WTC11 (cell line): Measurements from ENCODE around the gene COL2A1. TPM values are rescaled to one million over a fixed set of nuclear protein-coding genes. Genes with fewer than 3 reads are reported as not detected.

Experiments
- ATAC-seq: fragments of 200-7000 bp; cut with Tn5 transposase; 2 replicates; pipeline ENCODE4 v1.10.0; 2021; ENCODE audit warnings: mild to moderate bottlenecking, moderate library complexity
- CTCF ChIA-PET: fragments of 300-600 bp; sonication (Branson Sonifier 250); formaldehyde crosslinking; loops from one replicate; lab custom pipeline; 2021; ENCODE audit warnings: antibody characterized with exemption; lab: Charles Lee
- POLR2A ChIA-PET: fragments of 350-600 bp; sonication (Branson Sonifier 250); formaldehyde crosslinking; loops from one replicate; lab custom pipeline; 2021; ENCODE audit warnings: antibody characterized with exemption; lab: Charles Lee
- DNase-seq: peaks from one replicate; pipeline ENCODE4 v3.0.0; 2021; ENCODE audit warnings: low spot score
- H3K27ac Mint-ChIP-seq: 2 replicates; pipeline ENCODE4 v1.8.0; 2021; ENCODE audit warnings: mixed read lengths
- H3K27me3 Mint-ChIP-seq: 2 replicates; pipeline ENCODE4 v1.8.0; 2021; ENCODE audit warnings: low read depth, mild to moderate bottlenecking, moderate library complexity, mixed read lengths
- H3K36me3 Mint-ChIP-seq: 2 replicates; pipeline ENCODE4 v1.8.0; 2021; ENCODE audit warnings: mixed read lengths
- H3K4me1 Mint-ChIP-seq: 2 replicates; pipeline ENCODE4 v1.8.0; 2022; ENCODE audit warnings: mixed read lengths
- H3K4me3 Mint-ChIP-seq: 2 replicates; pipeline ENCODE4 v1.8.0; 2021; ENCODE audit warnings: mild to moderate bottlenecking, moderate library complexity, mixed read lengths
- H3K9me3 Mint-ChIP-seq: 2 replicates; pipeline ENCODE4 v1.8.0; 2021; ENCODE audit warnings: mixed read lengths
- ATF3 ChIP-seq: sonication (generic); formaldehyde crosslinking; conservative IDR thresholded peaks from 2 replicates; pipeline ENCODE4 v1.8.1; 2022; ENCODE audit warnings: mild to moderate bottlenecking, missing genetic modification reagents
- ERG ChIP-seq: fragments of 250-450 bp; sonication (Bioruptor Pico); IDR thresholded peaks from 2 replicates; pipeline ENCODE4 v1.8.0; 2021; ENCODE audit warnings: mild to moderate bottlenecking
- ESRRA ChIP-seq: sonication (generic); formaldehyde crosslinking; IDR thresholded peaks from 2 replicates; pipeline ENCODE4 v1.8.1; 2022; ENCODE audit warnings: mild to moderate bottlenecking, missing genetic modification reagents, borderline replicate concordance
- IRF2 ChIP-seq: sonication (generic); formaldehyde crosslinking; IDR thresholded peaks from 2 replicates; pipeline ENCODE4 v1.8.0; 2022; ENCODE audit warnings: low read depth, missing genetic modification reagents, borderline replicate concordance
- NFYB ChIP-seq: sonication (generic); formaldehyde crosslinking; conservative IDR thresholded peaks from 2 replicates; pipeline ENCODE4 v1.8.0; 2022; ENCODE audit warnings: low read depth, missing genetic modification reagents
- ZMAT4 ChIP-seq: fragments of 250-450 bp; sonication (Bioruptor Pico); IDR thresholded peaks from 2 replicates; pipeline ENCODE4 v1.9.0; 2021; ENCODE audit warnings: mild to moderate bottlenecking
- ZNF219 ChIP-seq: sonication (generic); formaldehyde crosslinking; IDR thresholded peaks from 2 replicates; pipeline ENCODE4 v1.8.0; 2023; ENCODE audit warnings: missing genetic modification reagents, mild to moderate bottlenecking, borderline replicate concordance
- ZNF232 ChIP-seq: sonication (generic); formaldehyde crosslinking; IDR thresholded peaks from 2 replicates; pipeline ENCODE4 v1.8.0; 2022; ENCODE audit warnings: mild to moderate bottlenecking, missing genetic modification reagents
- ZNF263 ChIP-seq: sonication (generic); formaldehyde crosslinking; IDR thresholded peaks from 2 replicates; pipeline ENCODE4 v1.8.1; 2022; ENCODE audit warnings: low read depth, mild to moderate bottlenecking, moderate library complexity, missing genetic modification reagents
- ZNF512 ChIP-seq: sonication (generic); formaldehyde crosslinking; IDR thresholded peaks from 2 replicates; pipeline ENCODE4 v1.8.1; 2022; ENCODE audit warnings: missing genetic modification reagents, borderline replicate concordance
- total RNA-seq: library from RNA; stranded (reverse); gene quantifications from 3 replicates; pipeline ENCODE4 v1.2.3, GENCODE V29; 2021
- TF ChIP-seq, protein P1 (sequence below): sonication (generic); formaldehyde crosslinking; IDR thresholded peaks from 2 replicates; pipeline ENCODE4 v1.8.1; 2023; ENCODE audit warnings: mild to moderate bottlenecking, missing genetic modification reagents, borderline replicate concordance

The COL2A1 gene
- total RNA-seq, 1 experiment from 2014 or later: 20.9 TPM

- Mint-ChIP-seq H3K27ac (no peak overlapping the region), H3K4me1 (peaks cover 11% of the 10 kb centered on the region), H3K4me3 (no peak overlapping the region), H3K9me3 (no peaks in the 10 kb centered on the region), H3K36me3 (no peaks in the 10 kb centered on the region), H3K27me3 (peaks cover 14% of the 10 kb centered on the region)
- TF ChIP-seq ESRRA (CRISPR knock-in tag) (no peak), ZNF219 (CRISPR knock-in tag) (no peak)
- DNase-seq (no peak), ATAC-seq (no peak)
- ChIA-PET CTCF (no interaction called here), POLR2A (no interaction called here)
Observed at GRCh38 chr12:47984331-47984801, 19.9 kb downstream of the COL2A1 start.

DNA sequence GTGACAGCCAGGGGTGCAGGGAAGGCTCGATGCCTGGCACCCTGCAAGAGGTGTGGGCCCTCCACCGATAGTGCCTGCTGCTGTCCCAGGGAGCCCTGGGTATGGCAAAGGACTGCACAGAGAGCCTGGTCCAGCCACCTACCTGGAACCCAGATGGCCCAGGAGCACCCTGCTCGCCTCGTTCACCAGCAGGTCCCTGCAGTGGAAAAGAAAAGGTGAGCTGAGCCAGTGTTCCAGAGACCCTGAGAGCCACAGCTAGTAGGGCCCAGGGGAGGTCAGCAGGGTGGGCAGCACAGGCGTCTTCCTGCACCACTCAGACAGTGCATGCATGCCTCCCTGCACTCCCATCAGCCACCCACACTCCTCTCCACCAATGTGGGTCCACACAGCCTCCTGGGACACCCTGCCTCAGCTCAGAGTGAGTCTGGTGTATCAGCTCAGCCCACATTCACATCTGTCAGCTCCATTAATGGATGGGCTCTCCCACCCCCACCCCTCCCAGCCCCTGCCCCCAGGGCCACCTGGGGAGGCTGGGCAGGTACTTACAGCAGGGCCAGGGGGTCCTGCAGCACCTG, 20.6 kb downstream of the COL2A1 start:
- peaks cover 7% of the 10 kb centered on the region for H3K27me3 Mint-ChIP-seq
- CTCF ChIA-PET: no interaction called here
- no peak overlapping the region for H3K27ac Mint-ChIP-seq

More for the DNA sequence above, 20.6 kb downstream of the COL2A1 start:
- POLR2A ChIA-PET: no interaction called here
- no peak overlapping the region for H3K4me3 Mint-ChIP-seq
- H3K9me3 Mint-ChIP-seq: no peaks in the 10 kb centered on the region
- TF ChIP-seq, protein P1, sequence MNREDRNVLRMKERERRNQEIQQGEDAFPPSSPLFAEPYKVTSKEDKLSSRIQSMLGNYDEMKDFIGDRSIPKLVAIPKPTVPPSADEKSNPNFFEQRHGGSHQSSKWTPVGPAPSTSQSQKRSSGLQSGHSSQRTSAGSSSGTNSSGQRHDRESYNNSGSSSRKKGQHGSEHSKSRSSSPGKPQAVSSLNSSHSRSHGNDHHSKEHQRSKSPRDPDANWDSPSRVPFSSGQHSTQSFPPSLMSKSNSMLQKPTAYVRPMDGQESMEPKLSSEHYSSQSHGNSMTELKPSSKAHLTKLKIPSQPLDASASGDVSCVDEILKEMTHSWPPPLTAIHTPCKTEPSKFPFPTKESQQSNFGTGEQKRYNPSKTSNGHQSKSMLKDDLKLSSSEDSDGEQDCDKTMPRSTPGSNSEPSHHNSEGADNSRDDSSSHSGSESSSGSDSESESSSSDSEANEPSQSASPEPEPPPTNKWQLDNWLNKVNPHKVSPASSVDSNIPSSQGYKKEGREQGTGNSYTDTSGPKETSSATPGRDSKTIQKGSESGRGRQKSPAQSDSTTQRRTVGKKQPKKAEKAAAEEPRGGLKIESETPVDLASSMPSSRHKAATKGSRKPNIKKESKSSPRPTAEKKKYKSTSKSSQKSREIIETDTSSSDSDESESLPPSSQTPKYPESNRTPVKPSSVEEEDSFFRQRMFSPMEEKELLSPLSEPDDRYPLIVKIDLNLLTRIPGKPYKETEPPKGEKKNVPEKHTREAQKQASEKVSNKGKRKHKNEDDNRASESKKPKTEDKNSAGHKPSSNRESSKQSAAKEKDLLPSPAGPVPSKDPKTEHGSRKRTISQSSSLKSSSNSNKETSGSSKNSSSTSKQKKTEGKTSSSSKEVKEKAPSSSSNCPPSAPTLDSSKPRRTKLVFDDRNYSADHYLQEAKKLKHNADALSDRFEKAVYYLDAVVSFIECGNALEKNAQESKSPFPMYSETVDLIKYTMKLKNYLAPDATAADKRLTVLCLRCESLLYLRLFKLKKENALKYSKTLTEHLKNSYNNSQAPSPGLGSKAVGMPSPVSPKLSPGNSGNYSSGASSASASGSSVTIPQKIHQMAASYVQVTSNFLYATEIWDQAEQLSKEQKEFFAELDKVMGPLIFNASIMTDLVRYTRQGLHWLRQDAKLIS (CRISPR knock-in tag): no peak
- TF ChIP-seq ERG (CRISPR knock-in tag): no peak
- TF ChIP-seq ZNF512 (CRISPR knock-in tag): no peak
- no peak for TF ChIP-seq NFYB (CRISPR knock-in tag)
- TF ChIP-seq ZNF263 (CRISPR knock-in tag): no peak
- TF ChIP-seq ATF3: no peak
- no peak for TF ChIP-seq ZMAT4 (CRISPR knock-in tag)
- TF ChIP-seq IRF2 (CRISPR knock-in tag): no peak
- TF ChIP-seq ZNF232 (CRISPR knock-in tag): no peak
- no peak for DNase-seq
- no peak for ATAC-seq
- no peaks in the 10 kb centered on the region for H3K36me3 Mint-ChIP-seq
- peaks cover 7% of the 10 kb centered on the region for H3K4me1 Mint-ChIP-seq
